Measurements from ENCODE around the gene TEAD3.

GRCh38 chr6:35510916-35511561 lies 14.2 kb upstream of the TEAD3 start:
- TF ChIP-seq ZNF281 (CRISPR knock-in tag; IDR thresholded peaks at IDR 0.05): no peak
- no peak for TF ChIP-seq ESRRA (CRISPR knock-in tag; IDR thresholded peaks at IDR 0.05; ENCODE audit: borderline replicate concordance)
- no peak for TF ChIP-seq TEAD4 (CRISPR knock-in tag; IDR thresholded peaks at IDR 0.05)
- TF ChIP-seq CTCF (IDR thresholded peaks at IDR 0.05): no peak

All from WTC11 (cell line).